K562 (cell line): Measurements from ENCODE around the gene EPHA1. TPM values are rescaled to one million over a fixed set of nuclear protein-coding genes. Genes with fewer than 3 reads are reported as not detected.

ENCODE experiments used
- CCAR2 ChIP-seq: fragments of 200-400 bp; formaldehyde crosslinking; IDR thresholded peaks from 2 replicates; pipeline ENCODE4 v1.6.1; 2017; ENCODE audit warnings: mild to moderate bottlenecking, low read depth, low read length
- DACH1 ChIP-seq: fragments of 450-650 bp; IDR thresholded peaks from 2 replicates; pipeline ENCODE4 v1.6.1; 2018; ENCODE audit not compliant: partially characterized antibody
- EHMT2 ChIP-seq: fragments of 450-650 bp; IDR thresholded peaks from 2 replicates; pipeline ENCODE4 v1.6.1; 2018; ENCODE audit warnings: antibody characterized with exemption
- FOXK2 ChIP-seq, 2 experiments: fragments of 450-650 bp; IDR thresholded peaks in 1 of 2; conservative IDR thresholded peaks in 1 of 2; 2 replicates each; pipeline ENCODE4 v1.6.1; 2016; ENCODE audit warnings: low read depth in 2 of 2, mild to moderate bottlenecking in 1 of 2
- MEF2A ChIP-seq: IDR thresholded peaks from 2 replicates; pipeline ENCODE4 v1.6.1; 2011; ENCODE audit warnings: low read depth, mild to moderate bottlenecking, low read length, moderate library complexity; ENCODE audit not compliant: control insufficient read depth
- PHF8 ChIP-seq: fragments of 200-600 bp; sonication (generic); IDR thresholded peaks from 2 replicates; pipeline ENCODE4 v1.6.1; 2012; ENCODE audit warnings: mixed run types, mild to moderate bottlenecking, inconsistent platforms, low read length, moderate library complexity, borderline replicate concordance
- PTBP1 ChIP-seq: fragments of 200-400 bp; formaldehyde crosslinking; IDR thresholded peaks from 2 replicates; pipeline ENCODE4 v1.6.1; 2017; ENCODE audit warnings: low read depth, low read length
- STAT6 ChIP-seq: sonication (generic); formaldehyde crosslinking; IDR thresholded peaks from 2 replicates; pipeline ENCODE4 v1.8.1; 2023; ENCODE audit warnings: mild to moderate bottlenecking, missing genetic modification reagents
- TCF7 ChIP-seq: sonication (generic); IDR thresholded peaks from 2 replicates; pipeline ENCODE4 v1.6.1; 2016; ENCODE audit warnings: antibody characterized with exemption, borderline replicate concordance
- ZNF408 ChIP-seq: fragments of 250-450 bp; sonication (Bioruptor Pico); IDR thresholded peaks from 2 replicates; pipeline ENCODE4 v1.4.0; 2020; ENCODE audit warnings: low read depth, mild to moderate bottlenecking, moderate library complexity
- ZNF740 ChIP-seq, 3 experiments: fragments of 200-800 bp in 1 of 3; sonication (Bioruptor generic) in 1 of 3; sonication (generic) in 1 of 3; formaldehyde crosslinking in 1 of 3; IDR thresholded peaks; 2 replicates each; pipeline versions ENCODE4 v1.6.1 to v1.8.0; 2016 to 2022; ENCODE audit warnings: mild to moderate bottlenecking in 2 of 3, missing compliant biosample characterization in 2 of 3, missing genetic modification characterization in 2 of 3, missing genetic modification reagents in 1 of 3
- polyA plus RNA-seq, 8 experiments: library from polyadenylated mRNA; depleted of rRNA in 4 of 8; stranded (reverse) in 5 of 8; unstranded in 3 of 8; fragments of >200 nt; fragmentation: Nextera tagmentation in 2 of 8; fragmentation: Illumina TruSeq in 1 of 8; extraction: Ambion mirVana in 2 of 8; extraction: Trizol in 1 of 8; gene quantifications; 2 replicates each; pipeline versions ENCODE4 v1.2.1 to v1.2.3, GENCODE V29; 2011 to 2014; ENCODE audit warnings: inconsistent platforms in 1 of 8, missing spikeins in 1 of 8
- total RNA-seq, 7 experiments: library from RNA; depleted of rRNA in 6 of 7; stranded (reverse); fragments of >200 nt in 6 of 7; fragmentation: Illumina TruSeq in 2 of 7; extraction: Trizol in 2 of 7; gene quantifications; 2 replicates each; pipeline versions ENCODE4 v1.2.1 to v1.2.3, GENCODE V29; 2011 to 2021; ENCODE audit warnings: low replicate concordance in 1 of 7
- TF ChIP-seq, protein P1 (sequence below): sonication (generic); formaldehyde crosslinking; IDR thresholded peaks from 2 replicates; pipeline ENCODE4 v1.8.1; 2023; ENCODE audit warnings: mild to moderate bottlenecking, missing genetic modification reagents
- TF ChIP-seq, protein P2 (sequence below): sonication (generic); formaldehyde crosslinking; IDR thresholded peaks from 2 replicates; pipeline ENCODE4 v1.8.1; 2023; ENCODE audit warnings: mild to moderate bottlenecking, missing genetic modification reagents, moderate library complexity
- TF ChIP-seq, protein P3 (sequence below): sonication (generic); formaldehyde crosslinking; IDR thresholded peaks from 2 replicates; pipeline ENCODE4 v1.9.0; 2022; ENCODE audit warnings: mild to moderate bottlenecking, missing genetic modification reagents
- TF ChIP-seq, protein P4 (sequence below): sonication (generic); formaldehyde crosslinking; IDR thresholded peaks from 2 replicates; pipeline ENCODE4 v1.8.1; 2023; ENCODE audit warnings: missing genetic modification reagents, mild to moderate bottlenecking, borderline replicate concordance

Gene EPHA1
- total and polyA plus RNA-seq, 9 of the 15 experiments (the other 6 are each of a cell fraction or from before 2014, with no cell fraction given): 0.22 to 0.57 (median 0.32) TPM; not detected in 6

DNA sequence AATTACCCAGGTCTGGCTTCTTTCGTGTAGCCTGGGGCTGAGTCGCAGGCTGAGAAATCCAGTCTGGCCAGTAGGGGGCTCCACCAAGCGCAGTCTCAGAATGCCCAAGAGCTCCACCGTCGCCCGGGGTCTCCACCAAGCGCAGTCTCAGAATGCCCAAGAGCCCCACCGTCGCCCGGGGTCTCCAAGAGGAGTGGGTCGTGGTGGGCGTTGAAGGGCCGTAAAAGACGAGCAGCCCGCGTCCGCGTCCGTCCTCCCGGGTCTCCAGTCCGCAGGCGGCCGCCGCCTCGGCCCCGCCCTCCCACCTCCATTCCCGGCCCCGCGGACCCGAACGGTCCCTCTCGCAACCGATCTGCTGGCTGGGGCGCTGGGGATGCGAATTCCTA lies 28.4 kb downstream of the EPHA1 start (continued):
- TF ChIP-seq, protein P1, sequence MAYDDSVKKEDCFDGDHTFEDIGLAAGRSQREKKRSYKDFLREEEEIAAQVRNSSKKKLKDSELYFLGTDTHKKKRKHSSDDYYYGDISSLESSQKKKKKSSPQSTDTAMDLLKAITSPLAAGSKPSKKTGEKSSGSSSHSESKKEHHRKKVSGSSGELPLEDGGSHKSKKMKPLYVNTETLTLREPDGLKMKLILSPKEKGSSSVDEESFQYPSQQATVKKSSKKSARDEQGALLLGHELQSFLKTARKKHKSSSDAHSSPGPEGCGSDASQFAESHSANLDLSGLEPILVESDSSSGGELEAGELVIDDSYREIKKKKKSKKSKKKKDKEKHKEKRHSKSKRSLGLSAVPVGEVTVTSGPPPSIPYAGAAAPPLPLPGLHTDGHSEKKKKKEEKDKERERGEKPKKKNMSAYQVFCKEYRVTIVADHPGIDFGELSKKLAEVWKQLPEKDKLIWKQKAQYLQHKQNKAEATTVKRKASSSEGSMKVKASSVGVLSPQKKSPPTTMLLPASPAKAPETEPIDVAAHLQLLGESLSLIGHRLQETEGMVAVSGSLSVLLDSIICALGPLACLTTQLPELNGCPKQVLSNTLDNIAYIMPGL (CRISPR knock-in tag): peak; percentile 60; the same call in 1 of the 2 replicates
- no peak for TF ChIP-seq STAT6 (CRISPR knock-in tag)
- no peak for TF ChIP-seq CCAR2
- TF ChIP-seq PHF8: no peak
- no peak for TF ChIP-seq ZNF740 (CRISPR knock-in tag; IDR thresholded peaks at IDR 0.05)
- no peak for TF ChIP-seq ZNF740 (tag; IDR thresholded peaks at IDR 0.05)
- no peak for TF ChIP-seq PTBP1
- TF ChIP-seq, protein P2, sequence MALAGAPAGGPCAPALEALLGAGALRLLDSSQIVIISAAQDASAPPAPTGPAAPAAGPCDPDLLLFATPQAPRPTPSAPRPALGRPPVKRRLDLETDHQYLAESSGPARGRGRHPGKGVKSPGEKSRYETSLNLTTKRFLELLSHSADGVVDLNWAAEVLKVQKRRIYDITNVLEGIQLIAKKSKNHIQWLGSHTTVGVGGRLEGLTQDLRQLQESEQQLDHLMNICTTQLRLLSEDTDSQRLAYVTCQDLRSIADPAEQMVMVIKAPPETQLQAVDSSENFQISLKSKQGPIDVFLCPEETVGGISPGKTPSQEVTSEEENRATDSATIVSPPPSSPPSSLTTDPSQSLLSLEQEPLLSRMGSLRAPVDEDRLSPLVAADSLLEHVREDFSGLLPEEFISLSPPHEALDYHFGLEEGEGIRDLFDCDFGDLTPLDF (CRISPR knock-in tag): no peak
- TF ChIP-seq, protein P3, sequence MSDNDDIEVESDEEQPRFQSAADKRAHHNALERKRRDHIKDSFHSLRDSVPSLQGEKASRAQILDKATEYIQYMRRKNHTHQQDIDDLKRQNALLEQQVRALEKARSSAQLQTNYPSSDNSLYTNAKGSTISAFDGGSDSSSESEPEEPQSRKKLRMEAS: no peak
- TF ChIP-seq ZNF408: no peak
- TF ChIP-seq, protein P4, sequence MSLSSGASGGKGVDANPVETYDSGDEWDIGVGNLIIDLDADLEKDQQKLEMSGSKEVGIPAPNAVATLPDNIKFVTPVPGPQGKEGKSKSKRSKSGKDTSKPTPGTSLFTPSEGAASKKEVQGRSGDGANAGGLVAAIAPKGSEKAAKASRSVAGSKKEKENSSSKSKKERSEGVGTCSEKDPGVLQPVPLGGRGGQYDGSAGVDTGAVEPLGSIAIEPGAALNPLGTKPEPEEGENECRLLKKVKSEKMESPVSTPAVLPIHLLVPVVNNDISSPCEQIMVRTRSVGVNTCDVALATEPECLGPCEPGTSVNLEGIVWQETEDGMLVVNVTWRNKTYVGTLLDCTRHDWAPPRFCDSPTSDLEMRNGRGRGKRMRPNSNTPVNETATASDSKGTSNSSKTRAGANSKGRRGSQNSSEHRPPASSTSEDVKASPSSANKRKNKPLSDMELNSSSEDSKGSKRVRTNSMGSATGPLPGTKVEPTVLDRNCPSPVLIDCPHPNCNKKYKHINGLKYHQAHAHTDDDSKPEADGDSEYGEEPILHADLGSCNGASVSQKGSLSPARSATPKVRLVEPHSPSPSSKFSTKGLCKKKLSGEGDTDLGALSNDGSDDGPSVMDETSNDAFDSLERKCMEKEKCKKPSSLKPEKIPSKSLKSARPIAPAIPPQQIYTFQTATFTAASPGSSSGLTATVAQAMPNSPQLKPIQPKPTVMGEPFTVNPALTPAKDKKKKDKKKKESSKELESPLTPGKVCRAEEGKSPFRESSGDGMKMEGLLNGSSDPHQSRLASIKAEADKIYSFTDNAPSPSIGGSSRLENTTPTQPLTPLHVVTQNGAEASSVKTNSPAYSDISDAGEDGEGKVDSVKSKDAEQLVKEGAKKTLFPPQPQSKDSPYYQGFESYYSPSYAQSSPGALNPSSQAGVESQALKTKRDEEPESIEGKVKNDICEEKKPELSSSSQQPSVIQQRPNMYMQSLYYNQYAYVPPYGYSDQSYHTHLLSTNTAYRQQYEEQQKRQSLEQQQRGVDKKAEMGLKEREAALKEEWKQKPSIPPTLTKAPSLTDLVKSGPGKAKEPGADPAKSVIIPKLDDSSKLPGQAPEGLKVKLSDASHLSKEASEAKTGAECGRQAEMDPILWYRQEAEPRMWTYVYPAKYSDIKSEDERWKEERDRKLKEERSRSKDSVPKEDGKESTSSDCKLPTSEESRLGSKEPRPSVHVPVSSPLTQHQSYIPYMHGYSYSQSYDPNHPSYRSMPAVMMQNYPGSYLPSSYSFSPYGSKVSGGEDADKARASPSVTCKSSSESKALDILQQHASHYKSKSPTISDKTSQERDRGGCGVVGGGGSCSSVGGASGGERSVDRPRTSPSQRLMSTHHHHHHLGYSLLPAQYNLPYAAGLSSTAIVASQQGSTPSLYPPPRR (CRISPR knock-in tag): no peak
- TF ChIP-seq MEF2A: no peak
- TF ChIP-seq DACH1: no peak
- no peak for TF ChIP-seq EHMT2
- no peak for TF ChIP-seq TCF7
- no peak for TF ChIP-seq FOXK2 (conservative IDR thresholded peaks at IDR 0.05 in 1 of 2, IDR thresholded peaks at IDR 0.05 in 1 of 2; ENCODE audit: low read depth in 2 of 2)
